ENCODE data around the gene IRS2.

Gene IRS2

DNA sequence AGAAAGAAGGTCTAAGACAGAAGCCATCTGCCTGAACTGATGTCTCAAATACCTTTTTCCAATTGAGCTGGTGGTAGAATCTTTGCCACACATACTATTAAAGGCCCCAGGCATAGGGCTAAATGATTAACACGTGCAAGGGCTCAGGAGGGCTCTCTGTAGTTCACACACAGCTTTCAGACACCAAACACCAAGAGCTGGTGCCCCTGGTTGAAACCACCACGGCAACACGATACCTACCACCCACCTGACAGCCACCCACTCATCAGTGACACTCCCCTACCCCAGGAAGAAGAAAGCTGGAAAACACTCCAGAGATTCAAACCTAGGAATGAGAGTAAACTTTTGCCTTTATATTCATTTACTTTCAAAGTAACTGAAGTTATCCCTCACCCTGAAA lies 26.8 kb downstream of the IRS2 start:
- Mint-ChIP-seq H3K9me3 (no peaks in the 10 kb centered on the region), H3K4me3 (no peak overlapping the region), H3K36me3 (peaks cover 21% of the 10 kb centered on the region), H3K27me3 (no peaks in the 10 kb centered on the region), H3K4me1 (no peaks in the 10 kb centered on the region), H3K27ac (no peak overlapping the region)
- no peak for ATAC-seq

DNA sequence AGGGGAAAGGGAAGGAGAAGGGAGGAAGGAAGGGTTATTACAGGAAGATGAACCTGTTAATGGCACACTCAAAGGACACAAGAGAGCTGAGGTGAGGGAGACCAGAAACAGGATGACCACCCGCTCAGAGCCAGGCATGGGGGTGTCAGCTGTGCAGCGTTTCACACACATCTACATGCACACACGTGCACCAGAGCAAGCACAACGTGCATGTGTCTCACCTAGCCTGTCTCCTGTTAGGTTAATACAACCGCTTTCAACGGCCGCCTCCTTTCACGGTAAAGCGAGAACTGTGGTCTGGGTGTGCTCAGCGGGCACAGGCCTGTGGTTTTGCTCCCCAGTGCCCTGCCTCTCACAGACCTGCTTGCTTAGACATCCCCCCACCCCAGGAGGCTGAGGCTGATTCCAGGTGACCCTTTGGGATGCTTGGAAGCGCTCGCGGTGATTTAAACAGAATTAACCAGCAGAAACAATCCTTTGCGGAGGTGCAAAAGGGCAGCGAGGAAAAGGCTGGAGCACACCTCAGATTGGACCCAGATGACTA lies 27.4 kb downstream of the IRS2 start:
- Mint-ChIP-seq H3K27ac (no peak overlapping the region), H3K36me3 (peaks cover 21% of the 10 kb centered on the region), H3K4me1 (no peaks in the 10 kb centered on the region), H3K9me3 (no peaks in the 10 kb centered on the region), H3K4me3 (no peak overlapping the region), H3K27me3 (no peaks in the 10 kb centered on the region)
- ATAC-seq = no peak

DNA sequence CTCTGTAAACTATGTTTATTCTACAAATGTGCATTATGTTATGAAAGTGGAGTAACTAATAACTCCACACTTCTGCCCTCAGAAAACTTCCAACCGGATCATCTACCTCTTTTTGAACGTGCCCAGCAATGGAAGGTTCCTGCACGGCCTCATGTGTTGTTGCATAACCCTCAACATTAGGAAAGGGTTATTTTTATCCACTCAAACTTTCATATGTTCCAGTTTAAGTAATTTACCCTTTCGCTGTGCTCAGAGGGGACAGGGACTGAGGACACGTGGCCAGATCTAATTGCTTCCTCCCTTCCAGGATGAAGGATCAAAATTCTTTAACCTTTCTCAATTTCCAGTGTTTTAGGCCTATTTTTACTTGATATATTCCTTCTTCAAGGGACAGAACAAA lies 29.6 kb downstream of the IRS2 start:
- Mint-ChIP-seq H3K36me3 (peaks cover 27% of the 10 kb centered on the region), H3K4me3 (no peak overlapping the region), H3K27ac (no peak overlapping the region), H3K27me3 (no peaks in the 10 kb centered on the region), H3K9me3 (no peaks in the 10 kb centered on the region), H3K4me1 (no peaks in the 10 kb centered on the region)
- no peak for ATAC-seq

DNA sequence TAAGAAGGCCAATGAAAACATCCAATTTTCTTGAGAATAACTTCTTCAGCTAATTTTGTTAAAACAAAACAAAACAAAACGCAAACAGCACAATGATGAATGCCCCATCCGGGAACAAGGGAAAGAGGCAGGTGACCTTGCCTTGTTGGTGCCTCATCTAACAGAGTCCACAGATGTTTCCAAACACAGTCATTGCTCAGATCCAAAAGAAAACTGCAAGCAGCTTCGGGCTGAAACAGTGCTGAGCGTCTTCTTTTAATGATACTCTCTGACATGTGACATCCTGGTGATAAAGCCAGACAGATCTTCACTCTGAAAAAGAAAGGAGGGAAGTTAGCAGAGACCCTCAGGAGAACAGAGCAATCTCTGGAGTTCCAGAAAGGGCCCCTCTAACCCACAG lies 30.4 kb downstream of the IRS2 start:
- H3K27ac Mint-ChIP-seq = no peak overlapping the region
- H3K4me1 Mint-ChIP-seq = no peaks in the 10 kb centered on the region
- H3K36me3 Mint-ChIP-seq = peaks cover 27% of the 10 kb centered on the region
- no peak for ATAC-seq
- no peaks in the 10 kb centered on the region for H3K27me3 Mint-ChIP-seq
- H3K4me3 Mint-ChIP-seq = no peak overlapping the region
- H3K9me3 Mint-ChIP-seq = no peaks in the 10 kb centered on the region

DNA sequence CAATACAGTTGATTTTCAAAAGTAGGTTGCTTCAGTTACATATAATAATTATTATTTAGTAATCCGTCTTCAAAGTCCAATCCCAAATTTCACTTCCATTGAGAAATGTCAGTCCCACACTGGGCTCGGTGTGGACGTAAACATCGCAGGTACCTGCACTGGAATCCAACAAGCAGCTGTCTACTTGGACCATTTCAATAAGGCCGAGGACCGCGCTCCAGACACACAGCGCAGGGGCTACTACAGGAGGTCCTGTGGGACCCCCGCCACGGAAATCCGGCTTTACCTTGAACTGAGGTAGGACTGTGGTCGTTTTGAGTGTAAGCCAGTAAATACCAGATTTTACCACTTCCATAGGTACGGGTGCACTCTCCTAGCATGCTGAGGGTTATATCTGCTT lies 30.8 kb downstream of the IRS2 start:
- no peak overlapping the region for H3K27ac Mint-ChIP-seq
- H3K4me3 Mint-ChIP-seq = no peak overlapping the region
- ATAC-seq = no peak
- no peaks in the 10 kb centered on the region for H3K9me3 Mint-ChIP-seq
- H3K36me3 Mint-ChIP-seq = peaks cover 27% of the 10 kb centered on the region
- no peaks in the 10 kb centered on the region for H3K27me3 Mint-ChIP-seq
- no peaks in the 10 kb centered on the region for H3K4me1 Mint-ChIP-seq

DNA sequence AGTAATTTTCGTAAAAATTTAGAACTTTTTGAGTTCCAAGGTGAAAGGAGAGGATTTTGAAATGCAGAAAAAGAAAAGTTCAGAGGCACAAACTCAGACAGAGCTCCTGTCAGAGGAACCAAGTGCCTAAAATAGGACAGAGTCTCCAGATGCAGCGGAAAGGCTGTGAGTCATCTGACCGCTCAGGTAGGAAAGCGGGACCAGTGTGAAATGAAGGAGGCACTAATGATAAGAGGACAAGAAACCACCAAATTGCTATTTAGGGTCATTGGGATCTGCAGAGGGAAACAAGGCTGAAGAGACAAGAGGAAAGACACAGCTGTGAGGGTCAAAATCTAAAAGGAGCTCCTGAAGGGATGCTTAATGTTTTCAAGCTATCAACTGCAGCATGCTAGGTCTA lies 34.9 kb downstream of the IRS2 start:
- no peak overlapping the region for H3K27ac Mint-ChIP-seq
- H3K27me3 Mint-ChIP-seq = no peaks in the 10 kb centered on the region

DNA sequence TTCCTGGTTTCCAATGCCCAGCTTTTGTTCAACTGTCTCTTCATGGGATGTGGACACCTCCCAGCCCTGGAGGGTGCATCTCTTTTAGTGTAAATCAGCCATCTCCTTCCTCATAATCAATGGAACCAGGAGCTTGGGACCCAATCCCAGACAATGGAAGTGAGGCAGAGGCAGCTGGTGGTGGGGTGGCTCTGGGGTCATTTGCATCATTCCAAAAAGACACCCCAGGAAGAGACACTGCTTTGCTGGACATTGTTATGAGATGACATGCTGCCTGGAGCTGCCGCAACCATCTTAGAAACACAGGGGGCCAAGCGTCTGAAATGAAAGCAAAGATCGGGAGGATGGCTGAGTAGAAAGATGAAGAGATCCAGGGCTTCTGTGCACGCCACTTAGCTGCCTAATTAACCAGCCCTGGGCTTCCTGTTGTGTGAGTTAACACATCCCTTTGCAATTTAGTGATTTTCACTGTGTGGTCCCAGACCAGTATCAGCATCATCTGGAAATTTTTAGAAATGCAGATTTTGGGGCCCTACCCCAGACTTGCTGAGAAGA lies 36.1 kb downstream of the IRS2 start:
- no peak for ATAC-seq
- Mint-ChIP-seq H3K36me3 (peaks cover 12% of the 10 kb centered on the region), H3K27ac (no peak overlapping the region), H3K4me1 (no peaks in the 10 kb centered on the region), H3K9me3 (no peaks in the 10 kb centered on the region), H3K4me3 (no peak overlapping the region), H3K27me3 (no peaks in the 10 kb centered on the region)

More for the DNA sequence above, 34.9 kb downstream of the IRS2 start:
- Mint-ChIP-seq H3K4me1 (no peaks in the 10 kb centered on the region), H3K4me3 (no peak overlapping the region), H3K9me3 (no peaks in the 10 kb centered on the region), H3K36me3 (peaks cover 21% of the 10 kb centered on the region)
- ATAC-seq = no peak

DNA sequence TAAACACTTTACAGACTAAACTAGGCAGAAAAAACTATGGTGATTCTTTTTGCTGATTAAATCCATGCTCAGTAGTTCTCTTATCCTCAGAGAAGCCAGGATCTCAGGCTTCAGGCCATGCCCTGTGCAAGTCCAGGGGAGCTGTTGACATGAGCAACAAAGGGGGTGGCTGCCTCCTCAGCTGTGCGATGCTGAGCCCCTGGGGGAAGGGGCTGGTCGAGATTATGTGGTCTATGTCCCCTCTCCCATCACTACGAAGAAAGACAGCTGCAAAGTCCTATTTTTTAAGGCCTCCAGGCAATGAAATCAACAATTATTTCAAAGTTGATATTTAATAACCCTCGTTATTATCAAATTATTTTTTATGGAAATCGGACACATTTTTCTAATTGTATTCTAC lies 37.0 kb downstream of the IRS2 start:
- peaks cover 6% of the 10 kb centered on the region for H3K36me3 Mint-ChIP-seq
- no peaks in the 10 kb centered on the region for H3K27me3 Mint-ChIP-seq
- H3K27ac Mint-ChIP-seq = no peak overlapping the region
- no peak for ATAC-seq
- H3K4me1 Mint-ChIP-seq = no peaks in the 10 kb centered on the region
- H3K9me3 Mint-ChIP-seq = no peaks in the 10 kb centered on the region
- H3K4me3 Mint-ChIP-seq = no peak overlapping the region

DNA sequence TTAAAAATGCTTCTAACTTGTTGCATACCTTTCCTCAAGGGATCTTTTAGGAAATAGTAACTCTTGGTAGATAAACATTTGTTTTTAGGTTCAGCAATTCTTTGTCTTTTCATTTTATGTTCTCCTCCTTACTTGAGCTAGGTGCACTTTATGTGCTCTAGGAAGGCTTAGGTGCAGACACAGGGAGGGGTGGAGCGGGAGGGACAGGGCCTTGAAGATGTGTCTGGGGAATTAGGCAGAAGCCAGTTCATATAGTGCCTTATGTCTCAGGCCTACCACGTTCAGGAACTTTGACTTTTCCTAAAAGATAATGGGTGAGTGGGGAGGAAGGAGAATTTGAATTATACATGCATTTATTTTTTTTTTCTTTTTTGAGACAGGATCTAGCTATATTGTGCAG lies 37.7 kb downstream of the IRS2 start:
- no peak overlapping the region for H3K4me3 Mint-ChIP-seq
- H3K9me3 Mint-ChIP-seq = no peaks in the 10 kb centered on the region
- ATAC-seq = no peak
- H3K27me3 Mint-ChIP-seq = no peaks in the 10 kb centered on the region
- peaks cover 6% of the 10 kb centered on the region for H3K36me3 Mint-ChIP-seq
- no peak overlapping the region for H3K27ac Mint-ChIP-seq
- H3K4me1 Mint-ChIP-seq = no peaks in the 10 kb centered on the region

DNA sequence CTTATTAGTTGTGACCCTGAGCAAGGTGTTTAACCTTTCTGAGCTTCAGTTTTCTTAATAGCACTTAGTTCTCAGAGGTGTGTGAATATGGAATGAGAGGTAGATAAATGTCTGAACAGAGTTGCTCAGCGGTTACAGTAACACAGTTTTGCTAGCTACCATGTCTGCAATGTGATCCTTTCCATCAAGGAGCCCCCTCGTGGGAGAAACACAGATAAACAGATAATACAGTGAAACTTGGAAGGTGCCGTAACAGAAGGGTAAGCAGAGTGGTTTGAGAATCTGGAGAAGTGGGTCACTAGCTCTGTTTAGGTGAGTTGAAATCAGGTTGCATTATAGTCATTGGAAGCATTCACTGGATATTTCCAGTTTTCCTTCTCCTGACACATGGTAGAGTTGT lies 38.9 kb downstream of the IRS2 start:
- H3K9me3 Mint-ChIP-seq = no peaks in the 10 kb centered on the region

DNA sequence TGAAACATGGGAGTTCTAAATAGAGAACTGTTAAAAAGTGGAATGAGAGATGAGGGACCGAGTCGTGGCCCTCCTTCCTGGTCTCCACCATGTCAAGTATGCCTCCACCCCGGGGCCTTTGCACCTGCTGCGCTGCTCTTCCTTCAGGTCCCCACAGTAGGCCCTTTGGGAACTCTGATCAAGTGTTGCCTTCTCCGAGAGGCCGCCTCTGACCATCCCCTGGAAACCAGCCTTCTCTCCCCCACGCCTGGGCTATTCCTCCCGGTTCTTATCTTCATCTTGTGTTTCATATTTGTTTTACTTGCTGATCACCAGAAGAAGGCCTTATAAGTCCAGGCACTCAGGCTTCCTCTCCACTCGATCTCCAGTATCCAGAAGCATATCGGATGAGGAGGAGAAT lies 40.0 kb downstream of the IRS2 start:
- ATAC-seq = no peak
- no peaks in the 10 kb centered on the region for H3K36me3 Mint-ChIP-seq
- no peaks in the 10 kb centered on the region for H3K4me1 Mint-ChIP-seq
- H3K9me3 Mint-ChIP-seq = no peaks in the 10 kb centered on the region
- no peak overlapping the region for H3K27ac Mint-ChIP-seq
- peaks cover 8% of the 10 kb centered on the region for H3K27me3 Mint-ChIP-seq
- no peak overlapping the region for H3K4me3 Mint-ChIP-seq

More for the DNA sequence above, 38.9 kb downstream of the IRS2 start:
- H3K4me1 Mint-ChIP-seq = no peaks in the 10 kb centered on the region
- no peak for ATAC-seq
- H3K27me3 Mint-ChIP-seq = peaks cover 6% of the 10 kb centered on the region
- no peak overlapping the region for H3K27ac Mint-ChIP-seq
- H3K4me3 Mint-ChIP-seq = no peak overlapping the region
- no peaks in the 10 kb centered on the region for H3K36me3 Mint-ChIP-seq

DNA sequence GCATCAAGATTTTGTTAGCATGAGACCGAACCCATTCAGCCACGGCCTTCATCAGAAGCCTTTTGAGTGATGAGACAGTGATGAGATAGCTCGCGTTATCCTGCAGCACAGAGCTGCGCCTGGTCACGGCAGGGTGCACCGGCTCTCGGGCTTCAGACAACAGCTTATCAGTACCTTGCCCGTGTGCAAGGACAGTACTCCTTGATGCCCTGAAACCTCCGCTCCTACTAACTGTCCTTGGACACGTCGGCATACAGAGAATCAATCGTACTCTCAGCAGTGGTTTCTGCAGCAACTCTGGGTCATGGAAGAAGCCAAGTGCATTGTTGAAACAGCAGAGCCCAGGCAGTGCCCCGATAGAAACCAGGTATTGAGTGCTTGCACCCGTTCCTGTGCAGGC lies 40.7 kb downstream of the IRS2 start:
- Mint-ChIP-seq H3K36me3 (no peaks in the 10 kb centered on the region), H3K27me3 (peaks cover 8% of the 10 kb centered on the region), H3K4me1 (no peaks in the 10 kb centered on the region), H3K27ac (no peak overlapping the region), H3K9me3 (no peaks in the 10 kb centered on the region), H3K4me3 (no peak overlapping the region)
- no peak for ATAC-seq

DNA sequence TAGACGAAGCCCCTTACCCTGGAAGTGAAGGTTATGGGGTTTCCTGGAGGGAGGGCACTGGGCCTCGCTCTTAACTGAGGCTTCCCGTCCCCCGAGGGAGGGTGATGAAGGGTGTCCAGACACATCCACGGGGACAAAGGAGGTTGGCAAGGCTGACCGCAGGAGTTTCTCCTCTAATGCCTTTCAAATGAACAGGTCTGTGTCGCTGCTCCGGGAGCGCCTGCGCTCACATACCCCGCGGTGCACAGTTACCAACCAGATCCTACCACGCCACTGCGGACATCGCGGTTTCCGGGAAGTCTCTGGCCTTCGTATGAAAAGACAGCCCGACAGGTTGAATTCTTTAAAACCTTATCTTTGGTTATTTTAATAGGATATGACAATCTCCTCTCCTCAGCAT lies 41.3 kb downstream of the IRS2 start:
- Mint-ChIP-seq H3K27me3 (peaks cover 8% of the 10 kb centered on the region), H3K4me1 (no peaks in the 10 kb centered on the region), H3K4me3 (no peak overlapping the region), H3K9me3 (no peaks in the 10 kb centered on the region), H3K36me3 (no peaks in the 10 kb centered on the region), H3K27ac (no peak overlapping the region)
- ATAC-seq = no peak

DNA sequence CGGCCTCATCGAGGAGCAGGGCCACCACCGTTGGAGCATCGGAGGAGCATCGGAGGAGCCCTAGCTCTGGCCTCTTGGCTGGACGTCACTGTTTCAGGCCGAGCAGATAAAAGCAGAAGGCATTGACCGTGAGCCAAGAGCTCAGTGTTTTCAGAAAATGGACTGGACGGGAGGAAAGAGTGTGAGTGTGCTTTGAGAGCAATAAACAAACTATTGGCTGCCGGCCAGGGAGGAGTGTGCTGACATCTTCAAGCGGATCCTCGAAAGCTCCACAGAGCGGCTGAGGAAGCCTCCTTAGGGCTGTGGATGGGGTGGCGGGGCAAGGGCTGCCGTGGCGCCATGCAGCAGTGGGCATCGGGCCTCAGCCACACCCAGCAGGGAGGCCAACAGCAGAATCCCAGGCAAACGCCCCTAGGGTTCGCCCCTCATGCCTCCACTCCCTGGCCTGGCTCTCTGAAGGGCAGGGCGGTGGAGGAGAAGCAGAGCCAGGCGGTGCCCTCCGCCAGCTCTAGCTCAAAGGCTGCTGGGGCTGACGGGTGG lies 41.8 kb downstream of the IRS2 start:
- no peaks in the 10 kb centered on the region for H3K4me1 Mint-ChIP-seq
- no peaks in the 10 kb centered on the region for H3K9me3 Mint-ChIP-seq
- peaks cover 8% of the 10 kb centered on the region for H3K27me3 Mint-ChIP-seq
- no peak overlapping the region for H3K27ac Mint-ChIP-seq
- no peaks in the 10 kb centered on the region for H3K36me3 Mint-ChIP-seq
- no peak for ATAC-seq
- no peak overlapping the region for H3K4me3 Mint-ChIP-seq

DNA sequence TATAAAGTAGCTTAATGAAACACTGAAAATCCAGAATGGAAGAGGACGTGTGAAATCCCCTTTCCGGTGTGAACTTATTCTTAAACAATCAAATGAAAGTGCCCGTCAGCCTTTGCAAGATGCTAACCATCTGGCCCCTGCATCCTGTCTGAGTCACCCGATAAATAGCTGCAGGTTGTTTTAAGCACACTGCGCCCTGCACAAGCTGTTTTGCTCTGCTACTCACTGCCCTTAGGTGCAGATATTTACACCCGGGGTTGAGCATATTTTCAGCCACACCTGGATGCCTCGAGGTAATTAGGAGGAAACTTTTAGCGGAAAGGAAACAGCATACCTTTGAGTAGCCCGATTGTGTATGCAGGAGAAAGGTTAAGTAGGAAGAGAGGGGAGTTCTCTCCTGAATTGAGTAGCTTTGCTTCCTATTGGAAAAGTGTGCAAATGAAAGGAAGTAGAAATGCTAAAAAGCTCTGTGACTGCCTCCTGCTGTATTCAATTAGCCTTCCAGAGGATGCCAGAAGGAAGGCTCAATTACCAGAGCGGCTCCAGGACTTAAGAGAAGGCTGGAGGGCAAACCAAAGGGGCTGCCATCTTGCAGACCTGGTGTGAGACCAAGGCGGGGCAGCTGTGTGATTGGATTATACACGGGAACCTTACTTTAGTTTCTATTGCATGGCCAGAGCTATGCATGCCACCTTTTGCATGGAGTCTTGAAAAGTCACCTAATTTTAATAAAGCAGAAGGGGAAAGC lies 42.5 kb downstream of the IRS2 start:
- Mint-ChIP-seq H3K4me1 (no peaks in the 10 kb centered on the region), H3K4me3 (no peak overlapping the region), H3K9me3 (no peaks in the 10 kb centered on the region), H3K36me3 (no peaks in the 10 kb centered on the region), H3K27ac (no peak overlapping the region), H3K27me3 (peaks cover 8% of the 10 kb centered on the region)
- no peak for ATAC-seq

DNA sequence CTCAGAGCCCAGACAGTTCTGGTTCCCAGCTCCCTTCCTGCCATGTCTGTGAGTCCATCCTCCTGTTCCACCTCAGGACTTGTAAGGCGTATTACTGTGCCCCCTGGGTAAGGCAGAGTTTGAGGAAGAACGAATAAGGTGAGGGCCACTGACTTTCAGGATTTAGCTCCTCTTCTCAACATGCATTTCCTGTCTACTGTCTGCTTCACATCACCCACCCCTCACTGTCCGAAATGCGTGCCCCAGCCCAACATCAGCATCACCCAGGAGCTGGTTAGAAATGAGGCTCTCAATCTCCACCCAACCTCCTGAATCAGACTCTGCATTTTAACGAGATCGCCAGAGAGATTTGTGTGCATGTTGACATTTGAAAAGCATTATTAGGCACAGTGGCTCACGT lies 44.4 kb downstream of the IRS2 start:
- H3K4me1 Mint-ChIP-seq = no peaks in the 10 kb centered on the region
- no peak overlapping the region for H3K27ac Mint-ChIP-seq
- H3K27me3 Mint-ChIP-seq = peaks cover 8% of the 10 kb centered on the region
- H3K4me3 Mint-ChIP-seq = no peak overlapping the region
- H3K36me3 Mint-ChIP-seq = no peaks in the 10 kb centered on the region
- H3K9me3 Mint-ChIP-seq = no peaks in the 10 kb centered on the region
- ATAC-seq = no peak

Measured in stimulated activated memory B cell treated with anti-CD40 and anti-IgM and Interleukin-4, amounts not matched to agents 10 μg/mL and 1 μg/mL and 100 μg/mL, for 72 hours (primary cell).